Measurements from ENCODE around the gene DDX5. TPM values are rescaled to one million over a fixed set of nuclear protein-coding genes. Genes with fewer than 3 reads are reported as not detected.
A peak's percentile ranks its signal among the peaks of the same experiment; 100 is the strongest.

The DDX5 gene
- total RNA-seq: 100 to 1,000 TPM; 575 TPM

DNA sequence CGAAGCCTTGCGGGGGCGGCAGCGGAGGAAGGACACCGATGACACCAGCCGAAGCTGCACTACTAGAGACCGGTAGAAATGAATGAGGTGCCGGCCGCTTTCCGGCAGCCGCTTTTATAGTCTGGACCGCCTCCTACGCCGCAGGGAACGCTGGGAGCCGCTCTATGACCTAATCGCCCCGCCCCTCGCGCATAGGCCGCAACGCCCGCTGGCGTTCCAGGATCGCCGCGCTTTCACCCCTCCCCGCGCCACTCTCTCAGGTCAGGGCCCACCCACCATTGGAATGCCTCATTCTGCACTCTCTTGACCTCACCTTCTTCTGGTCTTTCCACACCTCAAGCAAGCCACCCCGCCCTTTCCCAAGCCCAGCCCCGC lies at the start of gene DDX5:
Gene DDX5, minus strand, starts transcription at position 89 of the 375 bp plus-strand sequence. CDS start 170 bp downstream, outside the sequence.
- intact Hi-C loops (cut with DNase I, micrococcal nuclease): loop anchor here (1.0 to 5.0 kb wide), 13 partner anchors 9 to 803 kb away; partner anchors contain the start of genes POLG2 (in 2 of the 2), CCDC47 (in 1 of the 2), ERN1 (in 1 of the 2) and FTSJ3 (in 1 of the 2)
- DNase-seq: peak; percentile 99
- Mint-ChIP-seq H3K4me3 (peak within 1 kb of the TSS; percentile 100), H3K4me1 (peaks cover 52% of the 10 kb centered on the region), H3K27ac (peak within 1 kb of the TSS; percentile 100), H3K9me3 (ENCODE audit: low read depth) (no peaks in the 10 kb centered on the region), H3K36me3 (ENCODE audit: low read depth) (peaks cover 66% of the 10 kb centered on the region), H3K27me3 (no peaks in the 10 kb centered on the region)
- ChIA-PET POLR2A (interaction anchor here (0.6 to 3.9 kb wide), 15 partner anchors 9 to 722 kb away, joined by 3 to 111 read pairs (median 4); partner anchors contain the start of gene POLG2), CTCF (interaction anchor here (0.6 to 3.6 kb wide), 8 partner anchors 8 to 143 kb away, joined by 3 to 26 read pairs (median 4); no protein-coding TSS in a partner anchor)
- ATAC-seq: peak; percentile 73

DNA sequence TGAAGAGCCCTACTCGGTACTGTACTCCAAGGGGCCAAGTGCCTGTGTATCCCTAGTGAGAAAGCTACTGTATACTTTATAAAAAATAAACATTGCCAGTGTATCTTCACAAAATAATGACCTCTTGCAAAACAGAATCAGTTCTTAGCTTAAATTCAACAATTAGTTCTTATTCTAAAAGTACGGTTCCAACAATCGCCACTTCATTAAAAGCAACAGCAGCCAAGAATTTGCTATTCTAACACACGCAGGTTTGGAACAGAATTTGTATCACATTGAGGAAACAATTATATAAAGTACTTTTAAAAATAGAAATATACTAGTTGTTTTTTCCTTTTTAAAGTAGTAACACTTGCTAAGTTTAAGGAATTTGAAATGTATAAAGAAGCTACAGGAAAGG lies 49.2 kb upstream of the DDX5 start:
- CTCF ChIA-PET: interaction anchor here (0.6 to 1.2 kb wide), 6 partner anchors 8 to 93 kb away, joined by 3 to 6 read pairs (median 4); no protein-coding TSS in a partner anchor
- no peak for DNase-seq
- Mint-ChIP-seq H3K4me1 (no peaks in the 10 kb centered on the region), H3K27me3 (no peaks in the 10 kb centered on the region), H3K36me3 (ENCODE audit: low read depth) (peaks cover 5% of the 10 kb centered on the region), H3K9me3 (ENCODE audit: low read depth) (no peaks in the 10 kb centered on the region), H3K4me3 (no peak overlapping the region), H3K27ac (no peak overlapping the region)
- intact Hi-C loops (cut with DNase I, micrococcal nuclease): no loop called here
- ATAC-seq: no peak
- POLR2A ChIA-PET: no interaction called here

DNA sequence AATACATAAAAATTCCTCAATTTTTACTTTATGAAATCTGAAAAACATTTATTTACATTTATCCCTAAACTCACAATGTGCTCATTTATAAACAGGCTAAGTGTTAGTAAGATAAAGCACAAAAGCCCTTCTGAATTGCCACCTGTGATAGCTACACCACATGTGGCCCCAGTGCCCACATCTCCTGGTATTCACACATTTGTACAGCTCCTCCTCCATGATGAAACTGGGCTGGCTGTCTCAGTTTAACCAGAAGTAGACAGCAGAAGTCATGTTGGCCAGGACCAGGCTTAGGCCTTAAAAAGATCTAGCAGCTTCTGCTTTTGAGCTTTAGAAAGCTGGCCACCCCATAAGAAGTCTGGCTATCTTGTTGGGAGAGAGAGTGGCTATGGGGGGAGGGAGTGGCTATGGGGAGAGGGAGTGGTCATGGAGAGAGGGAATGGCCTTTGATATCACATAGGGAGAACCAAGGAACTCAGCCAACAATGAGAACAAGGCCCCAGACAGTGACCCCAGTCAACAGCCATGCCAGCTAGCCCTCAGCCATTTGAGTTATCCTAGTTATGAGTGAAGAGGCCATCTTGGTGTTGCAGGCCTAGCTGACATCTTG lies 48.0 kb upstream of the DDX5 start:
- ChIA-PET POLR2A (interaction anchor here (0.6 kb wide), 1 partner anchor 29 kb away, joined by 3 read pairs; no protein-coding TSS in a partner anchor), CTCF (interaction anchor here (0.9 to 1.3 kb wide), 2 partner anchors 17 to 95 kb away, joined by 3 to 8 read pairs; no protein-coding TSS in a partner anchor)
- DNase-seq (no peak), ATAC-seq (no peak)
- Mint-ChIP-seq H3K4me3 (no peak overlapping the region), H3K4me1 (no peaks in the 10 kb centered on the region), H3K9me3 (ENCODE audit: low read depth) (no peaks in the 10 kb centered on the region), H3K36me3 (ENCODE audit: low read depth) (peaks cover 5% of the 10 kb centered on the region), H3K27me3 (no peaks in the 10 kb centered on the region), H3K27ac (peak overlapping the region; percentile 27)
- intact Hi-C loops (cut with DNase I, micrococcal nuclease): no loop called here

DNA sequence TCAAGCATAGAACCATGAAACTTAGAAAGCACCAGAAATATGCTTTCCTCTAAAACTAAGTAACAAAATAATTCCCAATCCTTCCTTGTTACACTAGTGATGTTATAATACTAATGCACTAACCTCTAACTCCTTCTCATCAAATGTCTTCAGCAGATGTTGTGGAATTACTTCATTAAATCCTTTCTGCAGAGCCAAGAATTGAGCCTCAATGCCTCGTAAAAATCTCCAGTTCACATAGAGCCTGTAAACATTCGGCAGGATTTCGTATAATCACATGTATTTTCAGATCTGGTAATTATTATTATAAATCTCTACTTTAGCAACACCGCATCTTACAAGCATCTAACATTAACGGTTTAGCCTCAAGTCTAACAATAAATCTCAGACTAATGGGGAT lies 45.4 kb upstream of the DDX5 start:
- H3K27me3 Mint-ChIP-seq: no peaks in the 10 kb centered on the region
- peaks cover 7% of the 10 kb centered on the region for H3K36me3 Mint-ChIP-seq (ENCODE audit: low read depth)
- DNase-seq (no peak), ATAC-seq (no peak)
- H3K4me1 Mint-ChIP-seq: no peaks in the 10 kb centered on the region
- CTCF ChIA-PET: no interaction called here
- POLR2A ChIA-PET: no interaction called here
- no peaks in the 10 kb centered on the region for H3K9me3 Mint-ChIP-seq (ENCODE audit: low read depth)
- intact Hi-C loops (cut with DNase I, micrococcal nuclease): no loop called here
- H3K27ac Mint-ChIP-seq: peak overlapping the region; percentile 21
- H3K4me3 Mint-ChIP-seq: no peak overlapping the region

DNA sequence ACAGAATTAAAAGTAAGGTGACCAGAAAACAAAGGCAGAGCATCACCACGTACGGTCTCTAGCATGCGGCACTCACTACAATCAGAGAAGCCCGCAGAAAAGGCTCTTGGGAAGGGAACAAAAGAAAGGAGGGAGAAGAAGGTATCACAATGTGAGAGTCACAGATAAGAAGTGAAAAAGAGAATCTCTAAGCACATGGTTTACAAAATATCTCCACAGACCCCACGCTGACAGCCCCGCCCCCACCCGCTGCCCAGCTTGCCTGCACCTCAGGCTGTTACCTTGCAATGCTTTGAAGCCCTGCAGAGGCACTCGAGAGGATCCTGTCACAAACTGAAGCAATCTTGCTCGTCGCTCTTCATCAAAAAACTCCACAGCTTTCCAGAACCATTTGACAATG lies 41.2 kb upstream of the DDX5 start:
- intact Hi-C loops (cut with DNase I, micrococcal nuclease): no loop called here
- ATAC-seq: no peak
- Mint-ChIP-seq H3K4me3 (no peak overlapping the region), H3K36me3 (ENCODE audit: low read depth) (peaks cover 6% of the 10 kb centered on the region), H3K4me1 (no peaks in the 10 kb centered on the region), H3K27me3 (no peaks in the 10 kb centered on the region), H3K9me3 (ENCODE audit: low read depth) (no peaks in the 10 kb centered on the region), H3K27ac (no peak overlapping the region)
- ChIA-PET CTCF (interaction anchor here (0.8 to 1.3 kb wide), 7 partner anchors 10 to 572 kb away, joined by 3 to 8 read pairs (median 3); no protein-coding TSS in a partner anchor), POLR2A (no interaction called here)
- no peak for DNase-seq

- POLR2A ChIA-PET: no interaction called here
- intact Hi-C loops (cut with DNase I, micrococcal nuclease): no loop called here
- Mint-ChIP-seq H3K4me1 (no peaks in the 10 kb centered on the region), H3K9me3 (ENCODE audit: low read depth) (no peaks in the 10 kb centered on the region), H3K4me3 (no peak overlapping the region), H3K27me3 (no peaks in the 10 kb centered on the region), H3K36me3 (ENCODE audit: low read depth) (peaks cover 6% of the 10 kb centered on the region), H3K27ac (no peak overlapping the region)
- CTCF ChIA-PET: interaction anchor here (0.8 to 0.9 kb wide), 3 partner anchors 9 to 571 kb away, joined by 3 read pairs; partner anchors contain the start of gene CEP95
- DNase-seq (no peak), ATAC-seq (no peak)
Observed at GRCh38 chr17:64546716-64547115, 40.6 kb upstream of the DDX5 start.

GRCh38 chr17:64544742-64545141 lies 38.7 kb upstream of the DDX5 start:
- H3K27me3 Mint-ChIP-seq: no peaks in the 10 kb centered on the region
- CTCF ChIA-PET: interaction anchor here (0.6 to 2.2 kb wide), 6 partner anchors 11 to 197 kb away, joined by 3 to 7 read pairs (median 4); no protein-coding TSS in a partner anchor
- DNase-seq: no peak
- H3K4me1 Mint-ChIP-seq: no peaks in the 10 kb centered on the region
- no peak overlapping the region for H3K27ac Mint-ChIP-seq
- H3K9me3 Mint-ChIP-seq (ENCODE audit: low read depth): no peaks in the 10 kb centered on the region
- POLR2A ChIA-PET: no interaction called here
- intact Hi-C loops (cut with DNase I, micrococcal nuclease): no loop called here
- ATAC-seq: no peak
- H3K36me3 Mint-ChIP-seq (ENCODE audit: low read depth): peaks cover 8% of the 10 kb centered on the region
- H3K4me3 Mint-ChIP-seq: no peak overlapping the region

DNA sequence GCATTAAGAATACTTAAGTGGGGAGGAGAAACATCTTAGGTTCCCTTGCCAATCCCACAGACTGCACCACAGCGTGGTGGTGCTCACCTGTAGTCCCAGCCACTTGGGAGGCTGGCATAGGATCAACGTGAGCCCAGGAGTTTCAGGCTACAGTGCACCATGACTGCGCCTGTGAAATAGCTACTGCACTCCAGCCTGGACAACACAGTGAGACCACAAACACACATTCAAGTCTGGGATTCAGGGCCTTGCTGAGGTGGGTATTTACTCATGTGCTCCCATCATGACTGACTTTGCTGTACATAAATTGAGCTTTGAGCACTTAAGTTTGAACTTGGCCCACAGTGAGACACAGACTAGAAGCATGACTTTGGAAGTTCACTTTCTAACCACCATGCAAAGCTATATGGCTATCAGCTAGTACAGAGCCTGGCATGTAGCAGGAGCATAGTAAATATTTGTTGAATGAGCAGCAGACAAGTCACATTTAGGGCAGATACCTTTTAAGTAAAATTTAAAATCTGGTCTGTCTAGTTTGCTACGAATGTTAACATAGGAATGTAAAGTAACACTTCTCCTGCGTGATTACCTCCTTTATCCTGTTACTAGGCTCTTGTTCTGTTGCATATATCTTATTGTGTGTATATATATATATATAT lies 34.2 kb upstream of the DDX5 start:
- H3K4me3 Mint-ChIP-seq: no peak overlapping the region
- H3K4me1 Mint-ChIP-seq: peaks cover 6% of the 10 kb centered on the region
- H3K9me3 Mint-ChIP-seq (ENCODE audit: low read depth): no peaks in the 10 kb centered on the region
- H3K27ac Mint-ChIP-seq: no peak overlapping the region
- ATAC-seq (no peak), DNase-seq (no peak)
- H3K36me3 Mint-ChIP-seq (ENCODE audit: low read depth): peaks cover 23% of the 10 kb centered on the region
- intact Hi-C loops (cut with DNase I, micrococcal nuclease): no loop called here
- H3K27me3 Mint-ChIP-seq: no peaks in the 10 kb centered on the region
- ChIA-PET CTCF (no interaction called here), POLR2A (no interaction called here)

GRCh38 chr17:64538508-64539130 lies 32.5 kb upstream of the DDX5 start:
- Mint-ChIP-seq H3K4me3 (no peak overlapping the region), H3K27me3 (no peaks in the 10 kb centered on the region), H3K9me3 (ENCODE audit: low read depth) (no peaks in the 10 kb centered on the region), H3K4me1 (peaks cover 18% of the 10 kb centered on the region), H3K27ac (peak overlapping the region; percentile 41), H3K36me3 (ENCODE audit: low read depth) (peaks cover 33% of the 10 kb centered on the region)
- CTCF ChIA-PET: interaction anchor here (0.6 to 1.2 kb wide), 2 partner anchors 16 to 71 kb away, joined by 3 to 4 read pairs; no protein-coding TSS in a partner anchor
- POLR2A ChIA-PET: no interaction called here
- intact Hi-C loops (cut with DNase I, micrococcal nuclease): no loop called here
- DNase-seq (no peak), ATAC-seq (no peak)

DNA sequence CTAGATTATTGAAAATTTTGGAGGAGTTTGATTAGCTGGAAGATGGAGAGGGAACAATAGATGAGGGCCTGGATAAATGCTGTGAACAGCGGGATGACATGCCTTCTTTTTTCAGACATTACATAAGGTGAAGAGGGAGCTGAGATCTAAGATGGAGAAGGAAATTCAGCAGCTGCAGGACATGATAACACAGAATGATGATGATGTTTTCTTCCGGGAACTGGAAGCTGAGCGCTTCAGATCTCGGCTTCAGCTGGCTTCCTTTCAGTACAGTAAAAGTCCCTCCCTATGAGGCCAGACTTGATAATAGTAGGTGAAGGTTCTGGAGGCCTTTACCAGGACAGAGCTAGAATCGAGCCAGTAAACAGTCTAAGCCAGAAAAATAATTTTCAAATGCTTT lies 31.4 kb upstream of the DDX5 start:
- ChIA-PET CTCF (interaction anchor here (0.6 to 1.3 kb wide), 7 partner anchors 10 to 193 kb away, joined by 3 to 6 read pairs (median 3); no protein-coding TSS in a partner anchor), POLR2A (interaction anchor here (0.6 to 0.7 kb wide), 2 partner anchors 35 to 102 kb away, joined by 3 read pairs; no protein-coding TSS in a partner anchor)
- Mint-ChIP-seq H3K27me3 (no peaks in the 10 kb centered on the region), H3K4me1 (peaks cover 18% of the 10 kb centered on the region), H3K4me3 (no peak overlapping the region), H3K27ac (peak overlapping the region; percentile 16), H3K9me3 (ENCODE audit: low read depth) (no peaks in the 10 kb centered on the region), H3K36me3 (ENCODE audit: low read depth) (peaks cover 38% of the 10 kb centered on the region)
- DNase-seq (no peak), ATAC-seq (no peak)
- intact Hi-C loops (cut with DNase I, micrococcal nuclease): no loop called here

- intact Hi-C loops (cut with DNase I, micrococcal nuclease): no loop called here
- H3K27ac Mint-ChIP-seq: peak overlapping the region; percentile 16
- ChIA-PET POLR2A (no interaction called here), CTCF (interaction anchor here (0.7 to 1.3 kb wide), 4 partner anchors 10 to 194 kb away, joined by 3 to 4 read pairs (median 3); no protein-coding TSS in a partner anchor)
- H3K27me3 Mint-ChIP-seq: no peaks in the 10 kb centered on the region
- H3K9me3 Mint-ChIP-seq (ENCODE audit: low read depth): no peaks in the 10 kb centered on the region
- no peak for DNase-seq
- ATAC-seq: no peak
- peaks cover 18% of the 10 kb centered on the region for H3K4me1 Mint-ChIP-seq
- peaks cover 40% of the 10 kb centered on the region for H3K36me3 Mint-ChIP-seq (ENCODE audit: low read depth)
- H3K4me3 Mint-ChIP-seq: no peak overlapping the region
Observed at GRCh38 chr17:64536913-64537312, 30.8 kb upstream of the DDX5 start.
